ENCODE results near the gene SRRD.

- TF ChIP-seq CTCF (IDR thresholded peaks at IDR 0.05) (peak in 1 of 3 donors; percentile 45), POLR2AphosphoS5 (IDR thresholded peaks at IDR 0.05) (no peak)
Observed at GRCh38 chr22:26502688-26503561, 19.2 kb downstream of the SRRD start.

Measured in breast epithelium (tissue), 3 donors.